HG02973 (cell line): Measurements from ENCODE around the gene LRRC26.
A peak's percentile ranks its signal among the peaks of the same experiment; 100 is the strongest.
"Not testable (repeated sequence)": the region's sequence is repeated elsewhere in the genome, so short reads cannot be mapped to it uniquely, and the experiment has no call there.

Experiments
- ATAC-seq: cut with Tn5 transposase; IDR thresholded peaks from one replicate; pipeline ENCODE4 v1.9.1; 2021; ENCODE audit warnings: moderate library complexity; ENCODE audit not compliant: unreplicated experiment

The LRRC26 gene

DNA sequence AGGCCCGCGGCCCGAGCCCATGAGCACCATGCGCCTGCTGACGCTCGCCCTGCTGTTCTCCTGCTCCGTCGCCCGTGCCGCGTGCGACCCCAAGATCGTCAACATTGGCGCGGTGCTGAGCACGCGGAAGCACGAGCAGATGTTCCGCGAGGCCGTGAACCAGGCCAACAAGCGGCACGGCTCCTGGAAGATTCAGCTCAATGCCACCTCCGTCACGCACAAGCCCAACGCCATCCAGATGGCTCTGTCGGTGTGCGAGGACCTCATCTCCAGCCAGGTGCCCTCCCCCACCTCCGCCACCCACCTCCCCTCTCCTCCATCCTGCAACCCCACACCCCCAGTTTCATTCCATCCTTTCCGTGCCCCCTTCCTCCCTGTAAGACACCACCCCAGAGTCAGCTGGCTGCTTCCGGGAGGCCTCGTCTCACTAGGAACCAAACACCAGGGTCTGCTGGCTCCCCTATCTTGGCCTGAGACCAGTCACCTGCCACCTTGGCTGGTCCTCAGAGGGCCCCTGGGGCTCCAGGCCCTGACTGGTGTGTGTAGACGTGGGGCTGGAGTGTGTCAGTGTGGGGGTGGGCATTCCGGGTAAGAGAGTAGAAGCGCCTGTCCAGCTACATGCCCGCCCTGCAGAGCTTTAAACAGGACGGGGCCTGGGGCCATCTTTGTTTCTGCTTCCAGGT lies 30.2 kb downstream of the LRRC26 start:
- ATAC-seq = no peak

DNA sequence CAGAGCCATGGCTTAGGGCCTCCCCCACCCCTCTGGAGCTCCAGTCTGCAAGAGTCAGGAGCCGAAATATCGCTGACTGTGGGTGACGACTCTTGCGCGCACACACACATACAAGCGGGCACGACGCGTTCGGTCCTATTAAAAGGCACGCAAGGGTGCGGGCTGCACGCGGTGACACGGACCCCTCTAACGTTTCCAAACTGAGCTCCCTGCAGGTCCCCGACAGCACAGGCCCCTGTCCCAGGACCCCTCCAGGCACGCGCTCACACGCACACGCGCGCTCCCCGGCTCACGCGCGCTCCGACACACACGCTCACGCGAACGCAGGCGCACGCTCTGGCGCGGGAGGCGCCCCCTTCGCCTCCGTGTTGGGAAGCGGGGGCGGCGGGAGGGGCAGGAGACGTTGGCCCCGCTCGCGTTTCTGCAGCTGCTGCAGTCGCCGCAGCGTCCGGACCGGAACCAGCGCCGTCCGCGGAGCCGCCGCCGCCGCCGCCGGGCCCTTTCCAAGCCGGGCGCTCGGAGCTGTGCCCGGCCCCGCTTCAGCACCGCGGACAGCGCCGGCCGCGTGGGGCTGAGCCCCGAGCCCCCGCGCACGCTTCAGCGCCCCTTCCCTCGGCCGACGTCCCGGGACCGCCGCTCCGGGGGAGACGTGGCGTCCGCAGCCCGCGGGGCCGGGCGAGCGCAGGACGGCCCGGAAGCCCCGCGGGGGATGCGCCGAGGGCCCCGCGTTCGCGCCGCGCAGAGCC lies 31.0 kb downstream of the LRRC26 start, which contains the start of gene GRIN1:
Gene GRIN1 (plus strand): TSS at position 433 of the 746 bp plus-strand sequence. CDS start 333 bp downstream, outside the sequence.
- ATAC-seq = no peak

DNA sequence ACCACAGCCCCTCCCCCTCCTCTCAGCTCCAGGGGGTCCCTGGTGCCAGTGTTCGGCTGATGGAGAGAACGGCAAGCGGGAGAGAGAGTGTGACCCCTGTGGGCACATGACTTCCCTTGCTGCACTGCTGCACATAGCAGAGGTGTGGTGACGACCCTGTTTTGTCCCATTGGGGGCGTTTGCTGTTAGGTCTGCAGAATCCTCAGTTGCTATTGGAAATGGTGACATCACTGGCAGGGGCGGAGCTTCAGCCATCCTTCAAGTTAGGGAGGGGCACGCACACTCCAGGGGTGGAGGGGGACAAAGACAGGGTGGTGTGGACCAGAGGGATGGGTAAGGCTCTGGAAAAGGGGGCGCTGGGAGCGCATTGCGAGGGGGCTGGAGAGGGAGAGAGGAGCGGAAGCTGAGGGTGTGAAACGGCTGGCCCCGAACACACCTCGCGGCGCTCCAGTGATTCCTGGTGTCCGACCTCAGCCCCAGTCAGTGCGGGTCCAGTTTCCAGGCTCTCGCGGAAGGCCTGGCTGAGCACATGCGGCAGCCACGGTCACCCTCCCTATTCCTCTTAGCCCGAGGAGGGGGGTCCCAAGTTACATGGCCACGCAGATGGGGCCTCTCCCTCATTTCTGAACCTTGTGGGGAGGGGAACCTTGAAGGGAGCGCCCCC lies 31.7 kb downstream of the LRRC26 start:
- ATAC-seq = no peak

DNA sequence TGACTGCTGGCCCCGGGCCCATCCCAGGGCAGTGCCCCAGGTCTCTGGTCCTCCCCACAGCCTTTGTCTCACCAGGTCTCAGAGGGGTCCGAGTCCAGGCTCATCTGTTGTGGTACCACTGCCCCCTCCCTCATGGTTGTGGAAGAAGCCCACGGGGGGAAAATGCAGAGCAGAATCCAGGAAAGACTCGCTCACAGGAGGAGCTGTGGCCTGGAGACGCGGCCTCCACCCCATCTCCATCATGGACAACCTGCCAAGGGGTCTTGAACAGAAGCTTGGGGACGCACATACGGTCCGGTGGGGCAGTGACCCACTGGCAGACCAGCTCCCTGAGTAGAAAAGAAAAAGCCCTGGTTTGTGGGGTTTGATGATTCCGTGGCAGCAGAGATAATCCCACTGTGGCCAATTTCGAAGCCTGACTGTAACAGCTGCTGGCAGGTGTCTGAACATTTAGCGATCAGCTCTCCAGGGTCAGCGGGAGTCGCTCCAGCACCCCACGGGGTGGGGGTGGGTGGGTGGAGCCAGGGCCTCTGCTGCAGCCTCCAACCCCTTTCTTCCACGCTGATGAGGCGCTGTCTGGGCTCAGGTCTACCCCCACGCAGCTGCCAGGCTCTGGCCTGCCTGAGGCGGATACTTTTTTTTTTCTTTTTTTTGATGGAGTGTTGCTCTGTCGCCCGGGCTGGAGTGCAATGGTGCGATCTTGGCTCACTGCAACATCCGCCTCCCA lies 32.8 kb downstream of the LRRC26 start:
- no peak for ATAC-seq

DNA sequence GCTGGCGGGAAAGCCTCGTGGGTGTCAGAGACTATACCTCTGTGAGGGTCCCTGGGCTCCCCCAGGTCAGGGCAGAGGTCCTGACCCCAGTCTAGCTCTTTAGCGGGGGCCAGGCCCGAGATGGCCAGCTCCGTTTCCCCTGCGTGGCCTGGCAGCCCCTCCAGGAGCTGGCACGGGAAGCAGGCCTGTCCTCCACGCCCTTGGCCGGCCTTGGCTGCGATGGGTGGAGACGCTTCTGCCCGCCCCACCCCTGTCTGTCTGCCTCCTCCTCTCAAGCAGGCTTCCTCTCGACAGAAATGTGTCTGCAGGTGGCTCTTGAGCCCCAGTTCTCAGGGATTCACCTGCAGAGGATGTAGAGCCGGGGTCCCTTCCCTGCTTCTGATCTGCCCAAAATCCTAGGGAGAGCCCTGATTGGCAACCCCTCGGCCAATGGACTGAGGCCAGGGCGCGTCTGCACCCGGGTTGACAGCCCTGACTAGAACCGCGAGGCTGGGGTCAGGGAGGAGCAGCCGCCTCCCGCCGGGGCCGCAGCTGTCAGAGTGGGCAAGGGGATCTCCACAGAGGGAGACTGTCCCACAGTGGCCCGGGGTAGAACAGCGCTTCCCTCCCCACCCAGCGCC lies 33.5 kb downstream of the LRRC26 start:
- ATAC-seq = no peak

DNA sequence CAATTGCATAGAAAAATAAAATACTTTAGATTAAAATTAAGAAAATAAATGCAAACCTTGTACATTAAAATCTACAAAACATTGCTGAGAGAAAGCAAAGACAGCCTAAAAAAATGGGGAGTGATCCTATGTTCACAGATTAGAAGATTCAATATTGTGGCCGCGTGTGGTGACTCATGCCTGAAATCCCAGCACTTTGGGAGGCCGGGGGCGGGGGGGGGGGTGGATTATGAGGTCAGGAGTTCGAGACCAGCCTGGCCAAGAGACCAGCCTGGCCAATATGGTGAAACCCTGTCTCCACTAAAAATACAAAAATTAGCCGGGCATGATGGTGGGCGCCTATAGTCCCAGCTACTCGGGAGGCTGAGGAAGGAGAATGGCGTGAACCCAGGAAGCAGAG lies 34.7 kb downstream of the LRRC26 start:
- ATAC-seq = not testable (repeated sequence)

DNA sequence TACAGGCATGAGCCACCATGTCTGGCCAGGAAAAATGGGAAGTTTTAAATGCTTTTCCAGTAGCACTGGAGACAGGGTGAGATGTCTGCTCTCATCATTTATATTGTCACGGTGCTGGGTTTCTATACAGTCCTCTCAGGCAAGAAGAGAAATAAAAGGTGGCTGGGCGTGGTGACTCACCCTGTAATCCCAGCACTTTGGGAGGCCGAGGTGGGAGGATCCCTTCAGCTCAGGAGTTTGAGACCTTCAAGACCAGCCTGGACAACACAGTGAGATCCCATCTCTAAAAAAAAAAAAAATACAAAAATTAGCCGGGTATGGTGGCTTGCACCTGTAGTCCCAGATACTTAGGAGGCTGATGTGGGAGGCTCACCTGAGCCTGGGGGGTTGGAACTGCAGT lies 35.7 kb downstream of the LRRC26 start:
- ATAC-seq = no peak

DNA sequence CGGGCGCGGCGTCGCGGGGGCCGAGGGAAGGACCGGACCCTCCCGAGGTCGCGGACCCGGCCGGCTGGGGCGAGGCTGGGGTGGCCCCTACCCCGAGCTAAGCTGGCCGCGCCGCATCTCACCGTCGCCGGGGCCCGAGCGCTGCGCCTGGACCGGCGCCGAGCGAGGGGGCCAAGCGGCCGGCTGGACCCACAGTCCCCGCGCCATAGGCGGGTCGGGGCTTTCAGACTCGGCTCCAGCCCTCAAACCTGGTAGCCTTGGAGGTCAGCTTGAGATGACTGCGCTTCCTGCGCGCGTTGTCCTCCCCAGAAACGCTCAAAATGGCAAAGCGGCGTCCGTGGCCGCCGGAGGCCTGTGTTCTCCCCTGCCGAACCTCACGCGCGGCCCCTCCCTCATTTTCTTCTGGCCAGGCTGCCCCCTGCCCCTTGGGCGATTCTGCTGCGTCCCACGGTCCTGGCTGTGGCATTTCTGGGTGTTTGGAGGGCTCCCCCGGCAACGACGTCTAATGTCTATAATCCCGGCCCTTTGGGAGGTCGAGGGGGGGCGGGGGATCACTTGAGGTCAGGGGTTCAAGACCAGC lies 39.6 kb downstream of the LRRC26 start:
- ATAC-seq = peak; percentile 11

DNA sequence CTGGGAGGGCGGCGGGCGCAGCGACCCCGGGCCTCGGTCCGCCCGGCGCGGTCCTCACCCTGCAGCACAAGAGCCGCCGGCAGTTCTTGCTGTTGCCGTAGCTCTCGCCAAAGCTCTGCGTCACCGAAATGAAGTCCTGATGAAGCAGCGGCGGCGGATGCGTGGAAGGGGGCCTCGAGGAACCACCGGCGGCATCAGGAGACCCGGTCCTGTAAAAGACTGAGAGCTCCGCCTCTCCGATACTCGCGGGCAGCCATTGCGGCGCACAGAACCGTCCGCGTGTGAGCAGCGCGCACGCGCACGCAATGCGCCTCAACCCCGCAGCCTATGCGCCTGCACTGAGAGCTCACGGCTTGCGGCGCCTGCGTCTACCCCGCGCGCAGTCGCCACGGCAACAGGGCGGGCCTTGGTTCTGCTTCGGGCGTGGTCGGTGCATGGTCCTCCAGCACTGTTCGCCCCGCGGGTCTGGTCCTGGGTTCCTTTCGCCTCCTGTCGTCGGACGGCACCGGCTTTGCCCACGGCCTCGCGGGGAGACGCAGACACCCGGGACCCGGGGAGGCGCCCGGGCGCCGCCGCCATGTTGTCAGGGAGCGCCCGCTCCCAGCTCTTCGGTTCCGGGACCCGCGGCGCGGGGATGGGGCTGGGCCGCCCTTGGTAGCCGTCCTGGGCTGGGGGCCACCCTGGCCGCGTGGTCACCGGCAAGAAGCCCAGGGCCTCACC lies 40.2 kb downstream of the LRRC26 start:
- peak; percentile 67 for ATAC-seq

DNA sequence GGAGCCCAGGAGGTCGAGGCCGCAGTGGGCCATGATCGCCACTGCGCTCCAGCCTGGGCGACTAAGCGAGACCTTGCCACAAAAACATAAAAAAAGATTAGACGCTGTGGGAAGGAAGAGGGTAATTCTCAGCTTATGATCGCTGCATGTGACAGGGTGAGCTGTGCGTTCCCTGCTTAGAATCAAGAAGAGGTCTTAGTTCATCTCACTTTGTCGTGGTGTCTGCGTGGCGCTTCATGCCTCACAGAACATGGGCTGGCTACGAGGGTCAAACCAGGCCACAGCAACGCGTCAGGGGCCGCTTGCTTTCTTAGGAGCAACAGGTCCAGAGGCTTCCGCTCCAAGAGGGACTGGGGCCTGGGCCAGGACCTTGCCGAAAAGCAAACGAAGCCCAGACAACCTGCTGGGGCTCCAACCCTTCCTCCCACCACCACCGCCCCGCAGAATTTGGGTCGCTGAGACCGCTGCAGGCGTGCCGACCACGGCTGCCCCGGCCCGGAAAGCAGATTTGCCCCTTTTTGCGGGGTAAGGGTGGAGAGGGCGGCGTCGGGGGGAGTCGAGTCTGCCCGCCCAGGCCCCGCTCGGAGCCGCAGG lies 40.9 kb downstream of the LRRC26 start:
- ATAC-seq = peak; percentile 8

DNA sequence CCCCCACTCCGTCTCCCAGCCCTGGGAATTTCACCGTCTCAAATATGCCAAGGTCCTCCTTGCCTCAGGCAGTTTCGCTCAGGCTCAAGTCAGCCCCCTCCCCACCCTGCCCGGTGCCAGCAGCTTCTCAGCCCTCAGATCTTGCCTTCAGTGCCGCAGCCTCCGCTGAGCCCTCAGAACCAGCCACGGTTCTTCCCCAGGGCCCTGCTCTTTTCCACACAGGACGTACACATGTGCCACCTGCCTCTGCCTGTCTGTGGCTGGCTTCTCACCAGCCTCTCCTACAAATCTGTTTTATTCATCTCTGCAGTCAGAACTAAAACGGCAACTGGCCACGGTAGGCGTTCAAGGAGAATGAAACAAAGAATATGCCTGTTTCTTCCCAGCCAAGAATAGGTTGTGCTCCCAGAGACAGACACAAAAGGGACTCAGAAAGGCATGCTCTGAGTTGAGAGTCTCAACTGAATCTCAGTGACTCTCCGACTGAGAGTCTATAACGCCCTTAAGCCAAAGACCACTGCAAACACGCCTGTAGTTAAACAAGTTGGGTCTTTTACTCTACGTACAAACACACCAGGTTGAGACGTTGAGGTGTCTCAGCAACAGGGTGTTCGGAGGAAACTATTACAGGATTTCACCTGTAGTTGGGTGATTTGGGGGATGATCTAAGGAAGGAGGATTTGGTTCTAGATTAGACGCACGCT lies 41.5 kb downstream of the LRRC26 start:
- peak; percentile 5 for ATAC-seq

DNA sequence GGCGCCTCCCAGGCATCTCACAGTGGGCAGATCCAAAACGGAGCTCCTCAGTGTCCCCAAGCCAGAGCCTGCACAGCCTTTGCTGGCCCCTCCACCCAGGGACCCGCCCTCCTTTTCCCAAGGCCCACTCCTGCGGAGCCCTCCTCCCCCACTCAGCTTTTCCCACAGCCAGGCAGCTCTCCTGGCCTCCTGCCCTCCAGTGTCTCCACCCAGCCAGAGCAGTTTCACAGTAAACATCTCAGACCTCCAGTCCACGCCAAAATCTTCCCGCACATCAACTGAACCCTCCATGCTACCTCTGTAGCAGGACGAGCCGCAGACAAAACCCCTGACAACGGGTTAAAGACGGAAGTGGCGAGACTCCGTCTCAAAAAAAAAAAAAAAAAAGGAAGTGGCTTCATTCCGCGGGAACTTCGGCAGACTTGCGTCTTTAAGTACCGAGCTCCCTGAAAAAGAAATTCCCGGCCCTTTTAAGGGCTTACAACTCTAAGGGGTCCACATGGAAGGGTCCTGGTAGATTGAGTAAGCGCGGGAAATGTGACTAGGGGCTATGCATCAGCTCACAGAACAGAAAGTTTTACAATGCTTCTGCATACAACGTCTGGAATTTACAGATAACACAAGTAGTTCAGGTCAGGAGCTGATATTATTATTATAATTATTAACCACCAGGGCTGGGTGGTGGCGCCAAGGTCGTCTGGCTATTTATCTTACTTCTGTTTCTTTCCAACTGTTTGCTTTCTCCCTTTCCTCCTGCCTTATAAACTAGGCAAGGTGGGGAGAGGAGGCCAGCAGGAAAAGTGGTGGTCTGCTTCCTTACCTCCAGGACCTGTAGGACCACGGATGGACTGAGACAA lies 42.3 kb downstream of the LRRC26 start:
- ATAC-seq = no peak

DNA sequence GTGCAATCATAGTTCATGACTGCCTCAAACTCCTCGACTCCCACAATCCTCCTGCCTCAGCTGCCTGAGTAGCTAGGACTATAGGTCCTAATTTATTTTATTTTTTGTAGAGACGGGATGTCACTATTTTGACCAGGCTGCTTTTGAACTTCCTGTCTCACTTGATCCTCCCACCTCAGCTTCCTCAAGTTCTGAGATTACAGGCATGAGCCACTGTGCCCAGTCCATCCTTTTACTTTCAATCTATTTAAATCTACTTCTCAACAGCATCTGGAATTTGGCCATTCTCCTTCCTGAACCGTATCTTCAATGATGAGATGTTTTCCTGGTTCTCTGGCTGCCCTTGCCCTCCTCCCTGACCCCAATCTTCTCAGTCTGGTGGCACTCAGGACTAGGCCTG lies 43.1 kb downstream of the LRRC26 start:
- ATAC-seq = no peak

DNA sequence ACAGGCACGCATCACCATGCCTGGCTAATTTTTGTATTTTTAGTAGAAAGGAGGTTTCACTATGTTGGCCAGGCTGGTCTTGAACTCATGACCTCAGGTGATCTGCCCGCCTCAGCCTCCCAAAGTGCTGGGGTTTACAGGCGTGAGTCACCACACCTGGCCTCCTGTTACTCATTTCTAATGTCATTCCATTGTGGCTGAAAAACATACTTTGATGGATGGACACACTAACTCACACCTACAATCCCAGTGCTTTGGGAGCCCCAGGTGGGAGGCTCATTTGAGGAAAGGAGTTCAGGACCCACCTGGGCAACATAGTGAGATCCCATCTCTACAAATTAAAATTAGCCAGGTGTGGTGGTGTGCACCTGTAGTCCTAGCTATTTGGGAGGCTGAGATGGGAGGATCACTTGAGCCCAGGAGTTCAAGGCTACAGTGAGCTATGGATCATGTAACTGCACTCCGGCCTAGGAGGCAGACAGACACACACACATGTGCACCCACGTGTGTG lies 45.8 kb downstream of the LRRC26 start:
- ATAC-seq = not testable (repeated sequence)

DNA sequence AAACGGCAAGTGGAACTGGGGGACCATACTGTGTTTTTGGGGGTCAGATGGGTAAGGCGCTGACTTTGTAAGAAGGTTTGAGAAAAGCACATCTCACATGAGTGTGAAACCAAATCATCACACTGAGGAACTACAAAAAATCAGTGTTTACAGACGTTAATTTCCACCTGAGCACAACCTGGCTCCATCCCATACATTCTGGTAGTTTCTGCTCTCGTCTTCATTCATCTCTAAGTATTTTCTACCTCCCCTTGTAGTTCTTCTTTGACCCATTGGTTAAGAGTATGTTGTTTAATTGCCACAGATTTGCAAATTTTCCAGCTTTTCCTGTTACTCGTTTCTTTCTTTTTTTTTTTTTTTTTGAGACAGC lies 46.4 kb downstream of the LRRC26 start:
- ATAC-seq = no peak

DNA sequence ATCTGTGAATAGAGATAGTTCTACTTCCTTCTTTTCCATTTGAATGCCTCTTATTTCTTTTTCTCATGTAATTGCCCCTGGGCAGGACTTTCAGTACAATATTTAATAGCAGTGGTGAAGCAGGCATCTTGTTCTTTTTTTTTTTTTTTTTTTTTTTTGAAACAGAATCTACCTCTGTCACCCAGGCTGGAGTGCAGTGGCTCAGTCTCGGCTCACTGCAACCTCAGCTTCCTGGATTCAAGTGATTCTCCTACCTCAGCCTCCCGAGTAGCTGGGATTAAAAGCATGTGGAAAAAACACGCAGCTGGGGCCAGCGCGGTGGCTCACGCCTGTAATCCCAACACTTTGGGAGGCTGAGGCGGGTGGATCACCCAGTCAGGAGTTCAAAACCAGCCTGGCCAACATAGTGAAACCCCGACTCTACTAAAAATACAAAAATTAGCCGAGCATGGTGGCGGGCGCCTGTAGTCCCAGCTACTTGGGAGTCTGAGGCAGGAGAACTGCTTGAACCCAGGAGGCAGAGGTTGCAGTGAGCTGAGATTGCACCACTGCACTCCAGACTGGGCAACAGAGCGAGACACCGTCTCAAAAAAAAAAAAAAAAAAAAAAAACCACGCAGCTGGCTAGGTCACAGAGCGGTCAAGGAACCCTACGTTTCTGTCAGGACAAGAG lies 46.9 kb downstream of the LRRC26 start:
- not testable (repeated sequence) for ATAC-seq
